ENCODE data around the gene LSM2. TPM values are rescaled to one million over a fixed set of nuclear protein-coding genes. Genes with fewer than 3 reads are reported as not detected.

Gene LSM2
- total and polyA plus RNA-seq, 9 of the 15 experiments (the other 6 are each of a cell fraction or from before 2014, with no cell fraction given): 154 to 407 (median 223) TPM

- TF ChIP-seq, protein P1, sequence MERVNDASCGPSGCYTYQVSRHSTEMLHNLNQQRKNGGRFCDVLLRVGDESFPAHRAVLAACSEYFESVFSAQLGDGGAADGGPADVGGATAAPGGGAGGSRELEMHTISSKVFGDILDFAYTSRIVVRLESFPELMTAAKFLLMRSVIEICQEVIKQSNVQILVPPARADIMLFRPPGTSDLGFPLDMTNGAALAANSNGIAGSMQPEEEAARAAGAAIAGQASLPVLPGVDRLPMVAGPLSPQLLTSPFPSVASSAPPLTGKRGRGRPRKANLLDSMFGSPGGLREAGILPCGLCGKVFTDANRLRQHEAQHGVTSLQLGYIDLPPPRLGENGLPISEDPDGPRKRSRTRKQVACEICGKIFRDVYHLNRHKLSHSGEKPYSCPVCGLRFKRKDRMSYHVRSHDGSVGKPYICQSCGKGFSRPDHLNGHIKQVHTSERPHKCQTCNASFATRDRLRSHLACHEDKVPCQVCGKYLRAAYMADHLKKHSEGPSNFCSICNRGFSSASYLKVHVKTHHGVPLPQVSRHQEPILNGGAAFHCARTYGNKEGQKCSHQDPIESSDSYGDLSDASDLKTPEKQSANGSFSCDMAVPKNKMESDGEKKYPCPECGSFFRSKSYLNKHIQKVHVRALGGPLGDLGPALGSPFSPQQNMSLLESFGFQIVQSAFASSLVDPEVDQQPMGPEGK (CRISPR knock-in tag; IDR thresholded peaks at IDR 0.05; ENCODE audit: borderline replicate concordance): peak; percentile 82
- TF ChIP-seq COPS2 (conservative IDR thresholded peaks at IDR 0.05) (no peak), CUX1 (CRISPR knock-in tag; IDR thresholded peaks at IDR 0.05) (no peak), NR0B1 (IDR thresholded peaks at IDR 0.05; ENCODE audit: partially characterized antibody) (no peak), HNRNPK (IDR thresholded peaks at IDR 0.05; ENCODE audit: low read depth, low read length, poor library complexity, severe bottlenecking) (peak; percentile 84), ZBTB17 (CRISPR knock-in tag; IDR thresholded peaks at IDR 0.05) (no peak; the same call in 1 of the 2 replicates), GTF2F1 (IDR thresholded peaks at IDR 0.05; ENCODE audit: low read depth, low read length) (peak; percentile 91), ZNF184 (CRISPR knock-in tag; IDR thresholded peaks at IDR 0.05) (no peak), TAF1 (IDR thresholded peaks at IDR 0.05; ENCODE audit: control insufficient read depth, extremely low read depth, insufficient read depth, low read length, severe bottlenecking) (peak; percentile 100), NR4A1 (CRISPR knock-in tag; IDR thresholded peaks at IDR 0.05) (peak; percentile 90; the same call in 1 of the 2 replicates), NR4A1 (tag; IDR thresholded peaks at IDR 0.05) (peak; percentile 89), DACH1 (IDR thresholded peaks at IDR 0.05; ENCODE audit: partially characterized antibody) (no peak), ERF (CRISPR knock-in tag; IDR thresholded peaks at IDR 0.05) (no peak; the same call in 1 of the 2 replicates)
- TF ChIP-seq, protein P2, sequence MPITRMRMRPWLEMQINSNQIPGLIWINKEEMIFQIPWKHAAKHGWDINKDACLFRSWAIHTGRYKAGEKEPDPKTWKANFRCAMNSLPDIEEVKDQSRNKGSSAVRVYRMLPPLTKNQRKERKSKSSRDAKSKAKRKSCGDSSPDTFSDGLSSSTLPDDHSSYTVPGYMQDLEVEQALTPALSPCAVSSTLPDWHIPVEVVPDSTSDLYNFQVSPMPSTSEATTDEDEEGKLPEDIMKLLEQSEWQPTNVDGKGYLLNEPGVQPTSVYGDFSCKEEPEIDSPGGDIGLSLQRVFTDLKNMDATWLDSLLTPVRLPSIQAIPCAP (CRISPR knock-in tag; IDR thresholded peaks at IDR 0.05; ENCODE audit: borderline replicate concordance): peak; percentile 35; the same call in 1 of the 2 replicates
- TF ChIP-seq, protein P3, sequence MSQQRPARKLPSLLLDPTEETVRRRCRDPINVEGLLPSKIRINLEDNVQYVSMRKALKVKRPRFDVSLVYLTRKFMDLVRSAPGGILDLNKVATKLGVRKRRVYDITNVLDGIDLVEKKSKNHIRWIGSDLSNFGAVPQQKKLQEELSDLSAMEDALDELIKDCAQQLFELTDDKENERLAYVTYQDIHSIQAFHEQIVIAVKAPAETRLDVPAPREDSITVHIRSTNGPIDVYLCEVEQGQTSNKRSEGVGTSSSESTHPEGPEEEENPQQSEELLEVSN (IDR thresholded peaks at IDR 0.05; ENCODE audit: borderline replicate concordance in 1 of 2, extremely low read depth in 1 of 2, insufficient read depth in 1 of 2, insufficient read length in 1 of 2, low read depth in 1 of 2, low read length in 1 of 2, poor library complexity in 1 of 2, severe bottlenecking in 1 of 2): peak; percentile 25 to 74
Observed at GRCh38 chr6:31822036-31822821, 15.5 kb upstream of the LSM2 start (continued).
